GM23338 (cell line): ENCODE measurements around the gene FHDC1. TPM values are rescaled to one million over a fixed set of nuclear protein-coding genes. Genes with fewer than 3 reads are reported as not detected.
A peak's percentile ranks its signal among the peaks of the same experiment; 100 is the strongest.

ENCODE experiments used
- ATAC-seq: fragments of 200-7000 bp; cut with Tn5 transposase; 3 replicates; pipeline ENCODE4 v1.9.1; 2020
- DNase-seq: peaks from one replicate; pipeline ENCODE4 v3.0.0-alpha.2; 2015; ENCODE audit warnings: low spot score
- H2AFZ ChIP-seq: fragments of 200-600 bp; sonication (generic); 2 replicates; pipeline ENCODE4 v1.8.0; 2016; ENCODE audit warnings: antibody characterized with exemption, mild to moderate bottlenecking, moderate library complexity
- H3F3A ChIP-seq: fragments of 200-600 bp; sonication (generic); replicated peaks from 2 replicates; pipeline ENCODE4 v1.8.0; 2017; ENCODE audit warnings: antibody characterized with exemption, mixed run types, low read depth
- H3K27ac ChIP-seq: fragments of 200-600 bp; sonication (generic); 2 replicates; pipeline ENCODE4 v1.6.1; 2016; ENCODE audit warnings: low read depth
- H3K27me3 ChIP-seq: fragments of 200-600 bp; sonication (generic); 2 replicates; pipeline ENCODE4 v1.8.0; 2016; ENCODE audit warnings: mild to moderate bottlenecking, mixed run types, moderate library complexity; ENCODE audit not compliant: insufficient read depth
- H3K36me3 ChIP-seq: fragments of 200-600 bp; sonication (generic); 2 replicates; pipeline ENCODE4 v1.8.0; 2016; ENCODE audit warnings: mild to moderate bottlenecking; ENCODE audit not compliant: insufficient read depth
- H3K4me1 ChIP-seq: fragments of 200-600 bp; sonication (generic); 2 replicates; pipeline ENCODE4 v1.8.0; 2016; ENCODE audit warnings: mild to moderate bottlenecking, moderate library complexity; ENCODE audit not compliant: insufficient read depth
- H3K4me2 ChIP-seq: fragments of 200-600 bp; sonication (generic); 2 replicates; pipeline ENCODE4 v1.7.1; 2017; ENCODE audit warnings: mixed run types
- H3K4me3 ChIP-seq: fragments of 200-600 bp; sonication (generic); 2 replicates; pipeline ENCODE4 v1.6.1; 2016; ENCODE audit warnings: mixed run types
- H3K79me2 ChIP-seq: fragments of 200-600 bp; sonication (generic); replicated peaks from 2 replicates; pipeline ENCODE4 v1.8.0; 2017; ENCODE audit warnings: mild to moderate bottlenecking; ENCODE audit not compliant: insufficient read depth
- H3K9me2 ChIP-seq: fragments of 200-600 bp; sonication (generic); 2 replicates; pipeline ENCODE4 v1.8.0; 2017; ENCODE audit not compliant: insufficient read depth
- H4K20me1 ChIP-seq: fragments of 200-600 bp; sonication (generic); replicated peaks from 2 replicates; pipeline ENCODE4 v1.8.0; 2017; ENCODE audit warnings: mild to moderate bottlenecking; ENCODE audit not compliant: insufficient read depth
- H3K27ac Mint-ChIP-seq: 2 replicates; pipeline ENCODE4 v1.8.0; 2020; ENCODE audit warnings: inconsistent platforms, mild to moderate bottlenecking, moderate library complexity, mixed read lengths
- H3K27me3 Mint-ChIP-seq: 3 replicates; pipeline ENCODE4 v1.8.0; 2022; ENCODE audit warnings: low read depth, mild to moderate bottlenecking, moderate library complexity, mixed read lengths, inconsistent platforms; ENCODE audit not compliant: insufficient read depth, poor library complexity
- H3K36me3 Mint-ChIP-seq: 3 replicates; pipeline ENCODE4 v1.8.0; 2021; ENCODE audit warnings: low read depth, mild to moderate bottlenecking, inconsistent platforms, moderate library complexity, mixed read lengths
- H3K4me1 Mint-ChIP-seq: 3 replicates; pipeline ENCODE4 v1.8.0; 2020; ENCODE audit warnings: mild to moderate bottlenecking, inconsistent platforms, mixed read lengths
- H3K4me3 Mint-ChIP-seq: 3 replicates; pipeline ENCODE4 v1.8.0; 2021; ENCODE audit warnings: moderate library complexity, mild to moderate bottlenecking, inconsistent platforms, mixed read lengths
- H3K9me3 Mint-ChIP-seq: 3 replicates; pipeline ENCODE4 v1.8.0; 2020; ENCODE audit warnings: moderate library complexity, mild to moderate bottlenecking, inconsistent platforms, mixed read lengths
- CTCF ChIP-seq, 2 experiments: fragments of 200-600 bp in 1 of 2; sonication (generic) in 1 of 2; conservative IDR thresholded peaks; 2 replicates each; pipeline versions ENCODE4 v1.5.1 to v1.6.1; 2016 to 2017; ENCODE audit warnings: antibody characterized with exemption in 2 of 2, low read depth in 2 of 2, mild to moderate bottlenecking in 2 of 2, moderate library complexity in 1 of 2
- ETS1 ChIP-seq: IDR thresholded peaks from 2 replicates; pipeline ENCODE4 v1.6.1; 2016; ENCODE audit warnings: antibody characterized with exemption
- EZH2 ChIP-seq: fragments of 200-600 bp; sonication (generic); IDR thresholded peaks from one replicate; pipeline ENCODE4 v1.8.0; 2017; ENCODE audit warnings: antibody characterized with exemption, mild to moderate bottlenecking, low read depth; ENCODE audit not compliant: unreplicated experiment
- EZH2phosphoT487 ChIP-seq: fragments of 200-600 bp; sonication (generic); IDR thresholded peaks from one replicate; pipeline ENCODE4 v1.8.1; 2018; ENCODE audit warnings: antibody characterized with exemption; ENCODE audit not compliant: unreplicated experiment
- NANOG ChIP-seq: IDR thresholded peaks from 2 replicates; pipeline ENCODE4 v1.6.1; 2016; ENCODE audit warnings: antibody characterized with exemption, borderline replicate concordance
- POLR2AphosphoS5 ChIP-seq: IDR thresholded peaks from 2 replicates; pipeline ENCODE4 v1.6.1; 2016; ENCODE audit warnings: antibody characterized with exemption, low read depth
- REST ChIP-seq: IDR thresholded peaks from one replicate; pipeline ENCODE4 v1.6.1; 2018; ENCODE audit warnings: antibody characterized with exemption; ENCODE audit not compliant: unreplicated experiment
- STAT1 ChIP-seq: IDR thresholded peaks from one replicate; pipeline ENCODE4 v1.6.1; 2016; ENCODE audit warnings: antibody characterized with exemption; ENCODE audit not compliant: unreplicated experiment
- ZNF114 ChIP-seq: fragments of 250-450 bp; sonication (Bioruptor Pico); IDR thresholded peaks from 2 replicates; pipeline ENCODE4 v1.5.0; 2020; ENCODE audit warnings: mild to moderate bottlenecking, moderate library complexity
- ZNF331 ChIP-seq: fragments of 250-450 bp; sonication (Bioruptor Pico); IDR thresholded peaks from 2 replicates; pipeline ENCODE4 v1.5.0; 2020; ENCODE audit warnings: low read depth, mild to moderate bottlenecking, moderate library complexity
- polyA plus RNA-seq: library from polyadenylated mRNA; unstranded; fragments of >200 nt; fragmentation: Nextera tagmentation; extraction: Ambion mirVana; gene quantifications from 2 replicates; pipeline ENCODE4 v1.2.1, GENCODE V29; 2016
- total RNA-seq: library from RNA; depleted of rRNA; stranded (reverse); fragments of >200 nt; shearing (Covaris generic); gene quantifications from 2 replicates; pipeline ENCODE4 v1.2.3, GENCODE V29; 2014

Gene FHDC1
- total and polyA plus RNA-seq, 2 experiments from 2014 or later, result 9.5 to 22.8 TPM

- H3K4me2 ChIP-seq, result peak overlapping the region; percentile 62
- peaks cover 8% of the 10 kb centered on the region for H3K27me3 Mint-ChIP-seq
- H3K27ac ChIP-seq, result no peak overlapping the region
- H3K4me1 Mint-ChIP-seq, result peaks cover 24% of the 10 kb centered on the region
- H3K36me3 ChIP-seq, result no peaks in the 10 kb centered on the region
- no peaks in the 10 kb centered on the region; the same call in 1 of the 2 replicates for H3K9me2 ChIP-seq
- no peaks in the 10 kb centered on the region for H4K20me1 ChIP-seq
- no peaks in the 10 kb centered on the region for H3F3A ChIP-seq
- H3K79me2 ChIP-seq, result no peaks in the 10 kb centered on the region
- ATAC-seq (peak; percentile 78), DNase-seq (no peak)
- H3K4me3 Mint-ChIP-seq, result no peak overlapping the region
- no peaks in the 10 kb centered on the region; the same call in 2 of the 3 replicates for H3K36me3 Mint-ChIP-seq
- H2AFZ ChIP-seq, result peak overlapping the region; percentile 85
- TF ChIP-seq STAT1 (no peak), CTCF (conservative IDR thresholded peaks at IDR 0.05; ENCODE audit: low read depth in 2 of 2) (no peak), POLR2AphosphoS5 (no peak), ZNF331 (no peak), EZH2 (no peak), NANOG (no peak), EZH2phosphoT487 (no peak), ZNF114 (CRISPR knock-in tag) (no peak), REST (no peak), ETS1 (no peak)
- H3K9me3 Mint-ChIP-seq, result no peaks in the 10 kb centered on the region
- H3K27me3 ChIP-seq, result no peaks in the 10 kb centered on the region
- no peak overlapping the region for H3K27ac Mint-ChIP-seq
- H3K4me1 ChIP-seq, result peaks cover 9% of the 10 kb centered on the region; the same call in 1 of the 2 replicates
- no peak overlapping the region for H3K4me3 ChIP-seq
Observed at GRCh38 chr4:152996111-152996571, 60.0 kb downstream of the FHDC1 start.
